K562 (cell line): ENCODE results near the gene RBM17. TPM values are rescaled to one million over a fixed set of nuclear protein-coding genes. Genes with fewer than 3 reads are reported as not detected.

ENCODE experiments used
- ATAC-seq: fragments of 200-7000 bp; cut with Tn5 transposase; 3 replicates; pipeline ENCODE4 v1.9.1; 2020; ENCODE audit warnings: moderate library complexity
- BruUV-seq: library from RNA; stranded (reverse); fragments of 400-500 nt; replicated peaks from 2 replicates; lab custom pipeline; 2021; lab: Mats Ljungman, UMichigan
- CTCF ChIA-PET: fragments of 300-600 bp; formaldehyde crosslinking; extraction: SDS; loops from one replicate; lab custom pipeline; 2021; ENCODE audit warnings: low intra/inter-chr PET ratio; lab: Yijun Ruan, JAX
- POLR2A ChIA-PET: fragments of 300-600, 350-650 bp; sonication (Branson Sonifier 250); formaldehyde crosslinking; extraction: SDS; loops from one replicate; lab custom pipeline; 2021; ENCODE audit warnings: antibody characterized with exemption, inconsistent platforms; lab: Yijun Ruan, JAX
- DNase-seq, 4 experiments: peaks; one replicate each; pipeline versions ENCODE4 v3.0.0 to v3.0.0-alpha.2; 2011 to 2018; ENCODE audit warnings: low spot score in 3 of 4, mixed read lengths in 3 of 4; ENCODE audit errors: extremely low read depth in 1 of 4
- FAIRE-seq: peaks from 2 replicates; lab custom pipeline; 2011; peaks lifted over from hg19 to GRCh38; lab: Jason Lieb, UNC
- H2AFZ ChIP-seq: 2 replicates; pipeline ENCODE4 v1.6.0; 2011; ENCODE audit warnings: low read depth, low read length, control low read depth, inconsistent platforms
- H3K27ac ChIP-seq: fragments of 200-600 bp; 3 replicates; pipeline ENCODE4 v1.8.0; 2011; ENCODE audit warnings: low read depth, mild to moderate bottlenecking, control low read depth, inconsistent platforms, low read length, moderate library complexity, mixed read lengths; ENCODE audit errors: extremely low read depth
- H3K27me3 ChIP-seq, 2 experiments: fragments of 300-600 bp in 1 of 2; 2 replicates in 1 of 2; 3 replicates in 1 of 2; pipeline versions ENCODE4 v1.6.0 to v1.8.0; 2011; ENCODE audit warnings: inconsistent platforms in 2 of 2, low read length in 2 of 2, mild to moderate bottlenecking in 1 of 2, mixed read lengths in 1 of 2, moderate library complexity in 1 of 2; ENCODE audit not compliant: control insufficient read depth in 2 of 2, insufficient read depth in 2 of 2
- H3K36me3 ChIP-seq: fragments of 300-600 bp; 3 replicates; pipeline ENCODE4 v1.8.0; 2011; ENCODE audit warnings: mild to moderate bottlenecking, low read length, inconsistent platforms; ENCODE audit not compliant: control insufficient read depth, insufficient read depth
- H3K4me1 ChIP-seq, 2 experiments: fragments of 200-600 bp in 1 of 2; replicated peaks in 1 of 2; 2 replicates in 1 of 2; 3 replicates in 1 of 2; pipeline versions ENCODE4 v1.5.1 to v1.8.0; 2011; ENCODE audit warnings: inconsistent platforms in 2 of 2, low read length in 2 of 2, mild to moderate bottlenecking in 1 of 2, mixed read lengths in 1 of 2, moderate library complexity in 1 of 2; ENCODE audit not compliant: control insufficient read depth in 2 of 2, insufficient read depth in 2 of 2
- H3K4me2 ChIP-seq: 2 replicates; pipeline ENCODE4 v1.6.1; 2011; ENCODE audit warnings: low read length, control low read depth, inconsistent platforms, mixed read lengths; ENCODE audit not compliant: insufficient read depth
- H3K4me3 ChIP-seq: fragments of 200-600 bp; sonication (generic), shearing (Covaris generic); 2 replicates; pipeline ENCODE4 v1.5.1; 2016; ENCODE audit warnings: control low read depth, inconsistent platforms
- H3K79me2 ChIP-seq: fragments of 200-600 bp; 3 replicates; pipeline ENCODE4 v1.8.0; 2011; ENCODE audit warnings: low read length, inconsistent platforms; ENCODE audit not compliant: control insufficient read depth, insufficient read depth
- H3K9ac ChIP-seq, 2 experiments: 2 replicates each; pipeline versions ENCODE4 v1.6.0 to v1.6.1; 2011; ENCODE audit warnings: low read depth in 2 of 2, low read length in 2 of 2, control low read depth in 1 of 2, inconsistent platforms in 1 of 2, mild to moderate bottlenecking in 1 of 2, mixed read lengths in 1 of 2; ENCODE audit not compliant: insufficient read depth in 1 of 2
- H3K9me1 ChIP-seq: one replicate; pipeline ENCODE4 v1.6.0; 2011; ENCODE audit warnings: inconsistent platforms, mild to moderate bottlenecking, low read length, moderate library complexity; ENCODE audit not compliant: control insufficient read depth, insufficient read depth
- H3K9me3 ChIP-seq: replicated peaks from 2 replicates; pipeline ENCODE4 v1.5.1; 2011; ENCODE audit warnings: low read depth, low read length, inconsistent platforms; ENCODE audit not compliant: control insufficient read depth, insufficient read depth
- H4K20me1 ChIP-seq: replicated peaks from 2 replicates; pipeline ENCODE4 v1.6.1; 2011; ENCODE audit warnings: low read length, inconsistent platforms, mixed read lengths; ENCODE audit not compliant: control insufficient read depth, insufficient read depth
- MXI1 ChIP-seq: IDR thresholded peaks from 2 replicates; pipeline ENCODE4 v1.6.1; 2011; ENCODE audit warnings: low read depth, mild to moderate bottlenecking, improper control_type of control experiment, low read length
- NCOA1 ChIP-seq: fragments of 450-650 bp; IDR thresholded peaks from 2 replicates; pipeline ENCODE4 v1.6.1; 2016; ENCODE audit warnings: low read depth
- PHTF2 ChIP-seq: fragments of 250-450 bp; sonication (Bioruptor Pico); IDR thresholded peaks from 2 replicates; pipeline ENCODE4 v1.5.0; 2021; ENCODE audit warnings: mild to moderate bottlenecking
- POLR2A ChIP-seq: fragments of 450-650 bp; conservative IDR thresholded peaks from 2 replicates; pipeline ENCODE4 v1.6.1; 2016
- POLR2G ChIP-seq: fragments of 200-400 bp; formaldehyde crosslinking; IDR thresholded peaks from 2 replicates; pipeline ENCODE4 v1.6.1; 2017; ENCODE audit warnings: low read depth, mild to moderate bottlenecking, antibody characterized with exemption, low read length, moderate library complexity
- RBM22 ChIP-seq: fragments of 200-400 bp; formaldehyde crosslinking; IDR thresholded peaks from 2 replicates; pipeline ENCODE4 v1.6.1; 2018; ENCODE audit warnings: low read length, low read depth; ENCODE audit not compliant: poor library complexity, severe bottlenecking
- SMARCE1 ChIP-seq: fragments of 450-650 bp; IDR thresholded peaks from 2 replicates; pipeline ENCODE4 v1.7.1; 2016; ENCODE audit warnings: mild to moderate bottlenecking
- SUPT5H ChIP-seq: fragments of 450-650 bp; IDR thresholded peaks from 2 replicates; pipeline ENCODE4 v1.6.1; 2016
- ZBTB17 ChIP-seq: fragments of 450-650 bp; formaldehyde crosslinking; IDR thresholded peaks from 2 replicates; pipeline ENCODE4 v1.4.0; 2020; ENCODE audit warnings: mild to moderate bottlenecking
- ZNF583 ChIP-seq: fragments of 250-450 bp; sonication (Bioruptor Pico); IDR thresholded peaks from 2 replicates; pipeline ENCODE4 v1.4.0; 2020
- WGBS: fragments of 100-300 bp; shearing (Covaris generic); methylation state at CpG from one replicate; pipeline ENCODE4 v1.1.6; 2016; ENCODE audit warnings: low coverage, mixed read lengths; ENCODE audit not compliant: insufficient coverage; ENCODE audit errors: missing lambda C conversion rate; 5-methylcytosine and 5-hydroxymethylcytosine counted together
- in situ Hi-C: fragments of 300-500 bp; cut with MboI; formaldehyde crosslinking; loops from 4 replicates; pipeline ENCODE4 v1.15.0; 2018; ENCODE audit warnings: inconsistent platforms, mixed read lengths
- intact Hi-C: fragments of 100-400 bp; cut with micrococcal nuclease; formaldehyde crosslinking; loops from 2 replicates; pipeline ENCODE4 v1.14.2; 2022
- polyA plus RNA-seq, 8 experiments: library from polyadenylated mRNA; depleted of rRNA in 4 of 8; stranded (reverse) in 5 of 8; unstranded in 3 of 8; fragments of >200 nt; fragmentation: Nextera tagmentation in 2 of 8; fragmentation: Illumina TruSeq in 1 of 8; extraction: Ambion mirVana in 2 of 8; extraction: Trizol in 1 of 8; gene quantifications; 2 replicates each; pipeline versions ENCODE4 v1.2.1 to v1.2.3, GENCODE V29; 2011 to 2014; ENCODE audit warnings: inconsistent platforms in 1 of 8, missing spikeins in 1 of 8
- total RNA-seq, 7 experiments: library from RNA; depleted of rRNA in 6 of 7; stranded (reverse); fragments of >200 nt in 6 of 7; fragmentation: Illumina TruSeq in 2 of 7; extraction: Trizol in 2 of 7; gene quantifications; 2 replicates each; pipeline versions ENCODE4 v1.2.1 to v1.2.3, GENCODE V29; 2011 to 2021; ENCODE audit warnings: low replicate concordance in 1 of 7
- TF ChIP-seq, protein P1 (sequence below): sonication (generic); formaldehyde crosslinking; IDR thresholded peaks from 2 replicates; pipeline ENCODE4 v1.8.0; 2022; ENCODE audit warnings: mild to moderate bottlenecking, missing genetic modification reagents
- TF ChIP-seq, protein P2 (sequence below): fragments of 250-450 bp; sonication (Bioruptor Pico); IDR thresholded peaks from 2 replicates; pipeline ENCODE4 v1.4.0; 2020; ENCODE audit warnings: mild to moderate bottlenecking, moderate library complexity

The RBM17 gene
- total and polyA plus RNA-seq, 9 of the 15 experiments (the other 6 are each of a cell fraction or from before 2014, with no cell fraction given): 23.6 to 217 (median 124) TPM

DNA sequence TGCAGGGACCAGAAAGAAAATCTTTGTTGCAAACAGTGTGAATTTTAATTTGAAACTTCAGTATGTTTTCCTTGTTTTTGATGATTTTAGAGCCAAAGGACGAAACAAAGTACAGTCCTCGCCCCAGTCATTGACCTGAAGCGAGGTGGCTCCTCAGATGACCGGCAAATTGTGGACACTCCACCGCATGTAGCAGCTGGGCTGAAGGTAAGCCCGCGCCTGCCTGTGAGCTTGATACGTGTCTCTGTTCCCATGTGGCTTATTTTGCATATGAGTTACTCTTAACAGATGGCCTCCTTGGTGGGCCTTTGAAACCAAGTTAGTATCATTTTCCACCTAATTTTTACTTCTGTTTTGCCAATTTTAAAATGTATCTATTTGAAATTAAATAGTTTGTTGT lies 12.3 kb downstream of the RBM17 start:
- Histone ChIP-seq H3K9ac (no peak overlapping the region), H3K27me3 (no peaks in the 10 kb centered on the region), H3K9me1 (no peaks in the 10 kb centered on the region), H3K27ac (no peak overlapping the region), H2AFZ (no peak overlapping the region), H4K20me1 (peaks cover 3% of the 10 kb centered on the region; the same call in 1 of the 2 replicates), H3K79me2 (peaks cover 62% of the 10 kb centered on the region), H3K4me3 (no peak overlapping the region), H3K9me3 (no peaks in the 10 kb centered on the region), H3K36me3 (peaks cover 96% of the 10 kb centered on the region), H3K4me2 (no peak overlapping the region), H3K4me1 (no peaks in the 10 kb centered on the region)
- BruUV-seq: no TSS peak
- WGBS: 97% methylated on average over 8 of the region's 8 CpGs
- no peak for DNase-seq
- no peak for FAIRE-seq
- ChIA-PET CTCF (no interaction called here), POLR2A (interaction anchor here (0.6 to 1.0 kb wide), 2 partner anchors 274 to 300 kb away, joined by 3 read pairs; no protein-coding TSS in a partner anchor)
- TF ChIP-seq POLR2A (no peak), RBM22 (no peak), MXI1 (no peak), NCOA1 (no peak), SMARCE1 (no peak), ZNF583 (no peak), SUPT5H (no peak), PHTF2 (CRISPR knock-in tag) (no peak), ZBTB17 (CRISPR knock-in tag) (no peak), POLR2G (no peak)
- TF ChIP-seq, protein P1, sequence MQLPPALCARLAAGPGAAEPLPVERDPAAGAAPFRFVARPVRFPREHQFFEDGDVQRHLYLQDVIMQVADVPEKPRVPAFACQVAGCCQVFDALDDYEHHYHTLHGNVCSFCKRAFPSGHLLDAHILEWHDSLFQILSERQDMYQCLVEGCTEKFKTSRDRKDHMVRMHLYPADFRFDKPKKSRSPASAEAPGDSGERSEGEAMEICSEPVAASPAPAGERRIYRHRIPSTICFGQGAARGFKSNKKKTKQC (CRISPR knock-in tag): no peak
- TF ChIP-seq, protein P2, sequence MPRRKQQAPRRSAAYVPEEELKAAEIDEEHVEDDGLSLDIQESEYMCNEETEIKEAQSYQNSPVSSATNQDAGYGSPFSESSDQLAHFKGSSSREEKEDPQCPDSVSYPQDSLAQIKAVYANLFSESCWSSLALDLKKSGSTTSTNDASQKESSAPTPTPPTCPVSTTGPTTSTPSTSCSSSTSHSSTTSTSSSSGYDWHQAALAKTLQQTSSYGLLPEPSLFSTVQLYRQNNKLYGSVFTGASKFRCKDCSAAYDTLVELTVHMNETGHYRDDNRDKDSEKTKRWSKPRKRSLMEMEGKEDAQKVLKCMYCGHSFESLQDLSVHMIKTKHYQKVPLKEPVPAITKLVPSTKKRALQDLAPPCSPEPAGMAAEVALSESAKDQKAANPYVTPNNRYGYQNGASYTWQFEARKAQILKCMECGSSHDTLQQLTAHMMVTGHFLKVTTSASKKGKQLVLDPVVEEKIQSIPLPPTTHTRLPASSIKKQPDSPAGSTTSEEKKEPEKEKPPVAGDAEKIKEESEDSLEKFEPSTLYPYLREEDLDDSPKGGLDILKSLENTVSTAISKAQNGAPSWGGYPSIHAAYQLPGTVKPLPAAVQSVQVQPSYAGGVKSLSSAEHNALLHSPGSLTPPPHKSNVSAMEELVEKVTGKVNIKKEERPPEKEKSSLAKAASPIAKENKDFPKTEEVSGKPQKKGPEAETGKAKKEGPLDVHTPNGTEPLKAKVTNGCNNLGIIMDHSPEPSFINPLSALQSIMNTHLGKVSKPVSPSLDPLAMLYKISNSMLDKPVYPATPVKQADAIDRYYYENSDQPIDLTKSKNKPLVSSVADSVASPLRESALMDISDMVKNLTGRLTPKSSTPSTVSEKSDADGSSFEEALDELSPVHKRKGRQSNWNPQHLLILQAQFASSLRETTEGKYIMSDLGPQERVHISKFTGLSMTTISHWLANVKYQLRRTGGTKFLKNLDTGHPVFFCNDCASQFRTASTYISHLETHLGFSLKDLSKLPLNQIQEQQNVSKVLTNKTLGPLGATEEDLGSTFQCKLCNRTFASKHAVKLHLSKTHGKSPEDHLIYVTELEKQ (CRISPR knock-in tag): no peak
- intact Hi-C loops (no loop called here), in situ Hi-C loops (loop anchor here (25.0 kb wide), 1 partner anchor 561 kb away; no protein-coding TSS in a partner anchor)
- no peak for ATAC-seq
